ENCODE measurements around the gene FBXL17. TPM values are rescaled to one million over a fixed set of nuclear protein-coding genes. Genes with fewer than 3 reads are reported as not detected.

Gene FBXL17
- total RNA-seq, 1 experiment from 2014 or later = 3.5 TPM

GRCh38 chr5:108369167-108369566 is 12.7 kb downstream of the FBXL17 start (continued):
- TF ChIP-seq FOXP1 (CRISPR knock-in tag; IDR thresholded peaks at IDR 0.05; ENCODE audit: borderline replicate concordance) (no peak), JAZF1 (CRISPR knock-in tag; IDR thresholded peaks at IDR 0.05) (no peak)

- H3K4me1 Mint-ChIP-seq = peaks cover 14% of the 10 kb centered on the region
- DNase-seq (ENCODE audit: low spot score) (no peak), ATAC-seq (no peak)
- POLR2A ChIA-PET = no interaction called here
- H3K27ac Mint-ChIP-seq = no peak overlapping the region
- H3K36me3 Mint-ChIP-seq = peaks cover 9% of the 10 kb centered on the region
- TF ChIP-seq ZBTB43 (CRISPR knock-in tag; IDR thresholded peaks at IDR 0.05) = no peak
- TF ChIP-seq HMGA2 (CRISPR knock-in tag; IDR thresholded peaks at IDR 0.05) = no peak
- no peak for TF ChIP-seq RELA (CRISPR knock-in tag; IDR thresholded peaks at IDR 0.05; ENCODE audit: borderline replicate concordance)
- no peak for TF ChIP-seq PREB (CRISPR knock-in tag; IDR thresholded peaks at IDR 0.05; ENCODE audit: borderline replicate concordance)
- TF ChIP-seq ZNF281 (CRISPR knock-in tag; IDR thresholded peaks at IDR 0.05) = no peak
- TF ChIP-seq ZNF138 (CRISPR knock-in tag; conservative IDR thresholded peaks at IDR 0.05) = no peak
- TF ChIP-seq AFF4 (CRISPR knock-in tag; IDR thresholded peaks at IDR 0.05; ENCODE audit: borderline replicate concordance) = no peak
- TF ChIP-seq GRHL2 (CRISPR knock-in tag; IDR thresholded peaks at IDR 0.05; ENCODE audit: insufficient replicate concordance, severe bottlenecking) = no peak
- no peak for TF ChIP-seq RORB (CRISPR knock-in tag; IDR thresholded peaks at IDR 0.05)
- TF ChIP-seq ATF1 (CRISPR knock-in tag; IDR thresholded peaks at IDR 0.05) = no peak
- TF ChIP-seq MXD4 (CRISPR knock-in tag; IDR thresholded peaks at IDR 0.05; ENCODE audit: borderline replicate concordance) = no peak
- TF ChIP-seq CBFB (CRISPR knock-in tag; IDR thresholded peaks at IDR 0.05; ENCODE audit: low read depth) = no peak
- TF ChIP-seq ZNF512 (CRISPR knock-in tag; IDR thresholded peaks at IDR 0.05; ENCODE audit: borderline replicate concordance) = no peak
- TF ChIP-seq TP53 (CRISPR knock-in tag; IDR thresholded peaks at IDR 0.05) = no peak
- no peak for TF ChIP-seq ATF3 (CRISPR knock-in tag; conservative IDR thresholded peaks at IDR 0.05)
- no peak for TF ChIP-seq GABPB1 (CRISPR knock-in tag; IDR thresholded peaks at IDR 0.05)
- no peak overlapping the region for H3K4me3 Mint-ChIP-seq
- H3K9me3 Mint-ChIP-seq = peaks cover 11% of the 10 kb centered on the region
- CTCF ChIA-PET = no interaction called here
- H3K27me3 Mint-ChIP-seq (ENCODE audit: low read depth) = no peaks in the 10 kb centered on the region
Measured at GRCh38 chr5:108367679-108368334, 14.1 kb downstream of the FBXL17 start.

Measured in WTC11 (cell line).